HG03439 (cell line): ENCODE measurements around the gene SOHLH1.
"Not testable (repeated sequence)": the region's sequence is repeated elsewhere in the genome, so short reads cannot be mapped to it uniquely, and the experiment has no call there.

Experiments used
- ATAC-seq: cut with Tn5 transposase; IDR thresholded peaks from one replicate; pipeline ENCODE4 v1.9.1; 2021; ENCODE audit warnings: mild to moderate bottlenecking, moderate library complexity; ENCODE audit not compliant: unreplicated experiment

SOHLH1 gene

GRCh38 chr9:135680056-135680455, 19.2 kb downstream of the SOHLH1 start:
- ATAC-seq: no peak

- no peak for ATAC-seq
Measured at GRCh38 chr9:135678236-135679017, 20.9 kb downstream of the SOHLH1 start.

DNA sequence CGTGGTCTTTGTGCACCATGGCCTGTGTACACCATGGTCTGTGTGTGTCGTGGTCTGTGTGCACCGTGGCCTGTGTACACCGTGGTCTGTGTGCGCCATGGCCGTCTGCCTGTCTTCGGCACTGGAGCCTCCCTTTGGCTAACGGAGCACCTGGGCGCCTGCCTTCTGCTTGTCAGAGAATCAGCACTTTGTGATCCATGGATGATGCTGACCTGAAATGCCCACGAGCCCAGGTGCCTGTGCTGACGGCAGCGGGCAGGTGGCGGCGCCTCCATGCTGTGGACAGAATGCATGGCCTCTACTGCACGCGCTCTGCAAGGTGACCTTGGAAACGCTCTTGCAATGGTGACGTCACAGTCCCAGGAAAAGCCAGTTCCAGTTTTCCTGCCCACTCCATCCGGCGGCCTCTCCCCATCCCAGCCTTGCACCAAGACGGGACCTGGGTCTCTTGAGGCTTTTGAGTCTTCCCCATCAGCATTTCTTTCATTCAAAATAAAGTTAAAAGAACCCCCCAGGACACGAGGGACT, 21.6 kb downstream of the SOHLH1 start:
- no peak for ATAC-seq

DNA sequence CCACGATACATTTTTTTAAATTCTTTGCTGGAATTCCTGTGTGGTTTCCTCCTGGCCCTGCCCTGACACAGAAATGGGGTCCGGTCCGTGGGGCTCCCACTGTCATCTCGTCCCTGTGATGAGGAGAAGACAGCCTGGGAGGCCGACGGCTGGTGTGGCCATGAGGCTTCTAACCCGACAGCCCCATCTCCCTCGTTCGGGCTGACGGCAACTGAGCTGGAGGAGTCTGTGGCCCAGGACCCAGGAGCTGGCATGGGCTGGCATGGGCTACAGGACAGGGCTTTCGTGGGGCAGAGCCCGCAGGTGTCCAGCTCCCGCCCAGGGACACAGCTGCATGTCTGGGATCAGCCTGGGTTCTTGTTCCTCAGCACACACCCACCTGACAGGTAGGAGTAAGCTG, 22.4 kb downstream of the SOHLH1 start:
- ATAC-seq: no peak

DNA sequence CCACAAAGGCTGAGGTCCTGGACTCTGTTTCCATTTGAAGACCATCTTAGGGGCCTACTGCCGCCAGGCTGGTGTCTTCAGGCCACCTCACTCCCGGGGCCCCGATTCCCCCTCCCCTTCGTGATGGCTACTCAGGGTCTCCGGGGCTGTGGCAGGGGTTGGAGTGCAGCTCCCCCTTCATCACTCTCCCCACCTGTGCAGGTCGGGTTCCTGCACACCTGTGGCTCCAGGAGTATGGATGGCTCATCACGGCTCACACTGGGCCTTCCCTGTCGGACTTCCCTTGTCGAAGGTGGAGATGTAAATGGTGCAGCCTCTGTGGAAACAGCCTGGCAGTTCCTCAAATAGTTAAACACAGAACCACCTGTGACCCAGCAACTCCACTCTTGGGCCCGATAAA, 24.3 kb downstream of the SOHLH1 start:
- ATAC-seq: no peak

GRCh38 chr9:135673941-135674340, 25.3 kb downstream of the SOHLH1 start:
- no peak for ATAC-seq

DNA sequence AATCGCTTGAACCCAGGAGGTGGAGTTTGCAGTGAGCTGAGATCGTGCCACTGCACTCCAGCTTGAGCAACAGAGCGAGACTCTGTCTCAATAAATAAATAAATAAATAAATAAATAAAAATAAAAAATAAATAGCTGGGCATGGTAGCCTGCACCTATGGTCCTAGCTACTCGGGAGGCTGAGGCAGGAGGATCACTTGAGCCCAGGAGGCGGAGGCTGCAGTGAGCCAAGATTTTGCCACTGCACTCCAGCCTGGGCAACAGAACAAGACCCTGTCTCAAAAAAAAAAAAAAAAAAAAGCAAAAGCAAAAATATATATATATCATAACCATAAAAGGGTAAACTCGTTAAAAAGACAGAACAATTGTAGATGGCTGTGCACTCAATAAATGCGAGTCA, 26.5 kb downstream of the SOHLH1 start:
- not testable (repeated sequence) for ATAC-seq

DNA sequence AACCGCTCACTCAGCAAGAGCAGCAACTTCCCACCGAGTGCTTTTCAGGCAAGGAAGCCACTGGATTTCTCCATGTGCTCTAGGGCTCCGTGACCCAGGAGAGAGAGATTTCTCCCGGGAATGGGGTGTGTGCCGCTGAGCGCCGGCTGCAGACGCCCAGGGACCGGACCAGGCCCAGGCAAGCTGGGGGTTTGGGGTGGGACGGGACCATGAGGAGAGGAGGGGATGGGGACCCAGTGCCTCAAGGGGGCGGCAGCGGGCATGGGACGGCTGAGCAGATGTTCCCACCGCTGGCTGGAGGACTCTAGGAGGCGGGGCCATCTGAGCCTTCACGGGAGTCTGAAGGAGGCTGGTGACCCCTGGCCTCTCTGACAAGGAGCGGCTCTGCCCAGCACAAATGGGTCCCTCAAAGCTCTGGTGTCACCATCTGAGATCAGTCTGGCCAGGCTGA, 27.7 kb downstream of the SOHLH1 start:
- no peak for ATAC-seq

- no peak for ATAC-seq
Measured at GRCh38 chr9:135670721-135671590, 28.3 kb downstream of the SOHLH1 start.

DNA sequence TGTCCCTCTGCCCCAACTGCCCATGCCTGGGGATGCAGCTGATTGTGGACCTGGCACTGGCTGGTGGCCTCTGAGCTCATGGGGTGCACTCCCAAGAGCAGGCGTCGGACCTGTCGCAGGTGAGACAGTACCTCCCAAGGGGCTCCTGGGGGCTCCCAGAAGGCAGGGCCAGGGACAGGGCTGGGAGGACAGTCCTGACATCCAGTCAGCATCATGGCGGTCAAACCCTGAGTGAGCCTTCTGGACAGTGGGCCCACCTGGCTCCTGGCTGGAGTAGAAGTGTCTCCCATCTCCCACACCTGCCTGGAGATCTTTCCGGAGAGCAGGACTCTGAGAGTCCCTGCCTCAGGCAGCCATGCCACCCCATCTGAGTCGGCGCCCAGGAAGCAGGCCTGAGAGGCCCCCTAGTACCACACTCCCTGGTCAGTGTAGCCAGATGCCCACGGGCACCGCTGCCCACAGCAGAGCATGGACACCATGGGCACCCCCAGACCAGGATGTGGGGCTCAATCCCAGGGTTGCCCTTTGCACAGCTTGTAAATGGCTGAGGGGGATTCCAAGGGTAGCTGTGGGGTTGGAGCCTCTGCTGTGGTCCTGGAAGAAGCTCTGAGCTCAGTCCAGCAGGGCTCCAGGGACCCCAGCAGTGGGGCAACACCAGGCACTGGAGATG, 29.5 kb downstream of the SOHLH1 start:
- ATAC-seq: no peak

DNA sequence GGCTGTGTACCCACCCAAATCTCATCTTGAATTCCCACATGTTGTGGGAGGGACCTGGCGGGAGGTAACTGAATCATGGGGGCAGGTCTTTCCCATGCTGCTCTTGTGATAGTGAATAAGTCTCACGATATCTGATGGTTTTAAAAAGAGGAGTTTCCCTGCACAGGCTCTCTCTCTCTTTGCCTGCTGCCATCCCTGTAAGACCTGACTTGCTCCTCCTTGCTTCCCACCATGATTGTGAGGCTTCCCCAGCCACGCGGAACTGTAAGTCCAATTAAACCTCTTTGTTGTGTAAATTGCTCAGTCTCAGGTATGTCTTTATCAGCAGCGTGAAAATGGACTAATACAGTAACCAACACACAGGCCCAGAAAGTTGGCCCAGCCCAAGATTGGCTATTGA, 30.3 kb downstream of the SOHLH1 start:
- not testable (repeated sequence) for ATAC-seq

DNA sequence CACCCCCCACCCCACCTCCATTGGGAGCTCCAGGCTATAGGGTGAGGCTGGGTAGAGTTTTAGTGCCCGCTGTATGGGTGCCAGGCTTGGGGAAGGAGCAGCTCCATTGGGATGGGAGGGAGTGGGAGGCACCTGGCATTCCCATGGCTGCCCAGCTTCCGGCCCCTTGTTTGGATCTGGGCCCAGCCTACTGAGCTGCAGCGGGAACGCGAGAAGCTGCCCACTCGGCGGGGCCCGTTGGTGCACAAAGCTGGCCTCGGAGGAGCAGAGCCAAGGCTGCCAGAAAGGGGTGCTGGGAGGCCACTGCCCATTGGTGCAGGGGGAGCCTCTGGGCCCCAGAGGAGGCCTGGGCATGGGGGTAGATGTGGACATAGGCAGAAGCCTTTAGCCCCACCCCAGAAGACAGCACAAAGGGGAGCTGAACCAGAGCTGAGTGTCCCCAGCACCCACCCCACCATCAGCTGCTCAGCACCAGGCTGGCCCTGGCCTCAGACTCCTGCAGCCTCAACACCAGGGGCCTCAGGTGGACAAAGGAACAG, 31.7 kb downstream of the SOHLH1 start:
- no peak for ATAC-seq

- ATAC-seq: no peak
Measured at GRCh38 chr9:135666534-135667462, 32.5 kb downstream of the SOHLH1 start.

DNA sequence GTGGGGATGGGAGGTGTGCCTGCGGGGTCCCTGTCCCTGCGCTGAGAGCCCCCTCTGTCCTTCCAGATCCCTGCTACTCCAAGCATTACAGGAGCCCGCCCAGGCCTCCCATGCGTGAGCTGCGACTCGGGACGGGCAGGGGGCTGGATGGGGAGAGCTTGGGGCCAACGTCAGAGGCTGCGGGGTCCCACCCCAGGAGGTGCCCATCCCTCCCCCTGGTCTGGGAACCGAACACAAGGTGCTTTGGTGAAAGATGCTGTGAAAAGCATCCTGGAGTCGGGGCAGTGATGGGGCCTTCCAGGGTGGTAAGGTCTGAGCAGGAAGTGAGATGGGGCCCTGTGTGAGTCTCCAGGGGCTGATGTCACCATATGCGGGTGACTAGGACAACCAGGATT, 33.5 kb downstream of the SOHLH1 start:
- ATAC-seq: no peak

DNA sequence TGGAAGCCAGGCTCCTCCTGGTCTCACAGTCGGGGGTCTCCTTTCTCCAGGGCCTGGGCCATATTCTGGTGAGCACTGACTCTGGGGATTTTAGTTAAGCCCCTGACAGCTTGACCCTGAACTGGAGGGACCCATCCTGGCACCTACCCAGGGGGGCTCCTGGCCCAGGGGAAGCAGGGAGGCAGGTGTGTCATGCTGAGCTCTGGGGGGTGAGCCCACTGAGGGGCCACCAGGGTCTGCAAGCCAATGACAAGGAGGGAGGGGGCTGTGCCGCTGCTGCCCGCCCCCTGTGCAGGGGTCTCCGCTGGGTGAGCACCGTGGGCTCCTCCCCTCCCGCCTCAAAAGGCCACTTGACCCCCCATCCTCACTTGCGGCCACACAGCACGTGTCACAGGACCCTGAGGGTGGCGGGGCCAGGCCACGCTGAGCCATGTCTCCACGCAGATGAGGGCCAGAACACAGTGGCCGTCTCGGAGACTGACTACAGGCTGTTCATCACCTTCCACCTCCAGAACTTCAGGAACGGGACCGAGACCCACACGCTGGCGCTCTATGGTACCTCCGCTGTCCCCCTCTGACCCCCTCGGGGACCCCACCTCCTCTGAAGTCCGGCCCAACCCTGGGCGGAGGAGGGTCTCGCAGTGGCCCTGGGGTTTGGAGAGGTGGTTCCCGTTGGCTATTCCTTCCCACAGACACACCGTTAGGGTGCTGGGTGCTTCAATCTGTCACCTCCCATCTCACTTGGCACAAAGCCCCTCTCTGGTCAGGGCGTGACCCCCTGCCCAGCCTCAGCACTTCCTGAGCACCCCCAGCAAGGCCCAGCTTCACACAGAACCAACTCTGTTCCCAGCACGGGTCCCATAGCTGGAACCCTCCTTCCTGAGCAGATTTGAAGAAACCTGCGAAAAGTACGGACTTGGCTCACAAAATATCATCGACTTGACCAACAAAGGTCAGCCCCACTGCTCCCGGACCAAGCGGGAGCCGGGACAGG, 34.2 kb downstream of the SOHLH1 start:
- ATAC-seq: no peak

DNA sequence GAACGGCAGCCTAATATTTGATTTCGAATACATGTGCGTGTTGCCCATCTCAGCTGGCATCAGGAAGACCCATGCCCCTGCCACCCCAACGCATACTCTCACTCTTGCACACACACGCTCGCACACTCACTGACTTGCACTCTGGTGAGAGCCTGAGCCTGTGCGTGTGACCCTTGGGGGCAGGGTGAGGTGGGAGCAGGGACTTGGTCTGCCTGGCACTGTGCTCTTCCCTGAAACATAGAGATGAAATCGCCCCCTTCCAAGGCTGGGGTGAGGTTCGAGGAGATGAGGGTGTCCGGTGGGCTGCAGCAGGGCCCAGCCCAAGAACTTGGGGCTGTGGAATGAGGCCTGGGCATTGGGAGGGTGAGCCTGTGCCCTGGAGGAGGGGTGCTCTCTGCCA, 35.0 kb downstream of the SOHLH1 start:
- ATAC-seq: no peak

DNA sequence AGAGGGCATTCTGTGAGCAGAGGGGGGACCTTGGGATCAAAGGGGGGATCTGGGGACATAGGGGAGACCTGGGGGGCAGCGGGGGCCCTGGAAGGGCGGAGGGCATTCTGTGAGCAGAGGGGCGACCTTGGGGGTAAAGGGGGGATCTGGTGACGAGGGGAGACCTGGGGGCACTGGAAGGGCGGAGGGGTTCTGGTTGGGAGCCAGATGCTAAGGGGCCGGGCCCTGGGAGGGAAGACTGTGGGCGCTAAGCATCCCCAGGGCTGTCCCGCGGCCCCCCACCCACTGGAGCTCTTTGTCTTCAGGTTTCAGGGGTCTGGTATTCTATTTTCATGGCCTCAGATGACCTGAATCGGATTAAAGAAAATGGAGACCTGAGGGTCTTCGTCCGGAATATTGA, 35.4 kb downstream of the SOHLH1 start:
- ATAC-seq: no peak

DNA sequence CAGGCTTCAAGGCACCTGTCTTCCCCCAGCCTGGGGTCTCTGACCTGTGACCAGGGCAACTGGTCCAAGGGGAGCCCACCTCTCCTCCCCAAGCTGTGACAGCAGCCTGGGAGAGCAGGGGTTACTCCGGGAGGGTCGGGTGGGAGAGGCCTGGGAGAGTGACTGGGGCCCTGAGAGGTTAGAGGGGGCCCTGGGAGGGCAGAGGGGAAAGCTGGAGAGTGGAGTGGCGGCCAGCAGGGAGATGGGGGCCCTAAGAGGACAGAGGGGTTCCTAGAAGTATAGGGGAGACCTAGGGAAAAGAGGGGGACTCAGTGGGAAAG, 35.9 kb downstream of the SOHLH1 start:
- no peak for ATAC-seq
